Thyroid gland (tissue), 4 donors: ENCODE results near the gene NOS1AP. TPM values are rescaled to one million over a fixed set of nuclear protein-coding genes. Genes with fewer than 3 reads are reported as not detected.

Experiments used
- DNase-seq, 2 donors: peaks; one replicate each; pipeline ENCODE4 v3.0.0-alpha.2; 2019
- H3K27ac ChIP-seq, 3 donors: fragments of 200-600 bp; sonication (generic); 1 replicate in 2 of 3; 2 replicates in 1 of 3; pipeline ENCODE4 v1.5.1; 2016 to 2019; ENCODE audit warnings: mild to moderate bottlenecking in 1 of 3, moderate library complexity in 1 of 3
- H3K27me3 ChIP-seq: fragments of 200-600 bp; sonication (generic); one replicate; pipeline ENCODE4 v1.5.1; 2019
- H3K36me3 ChIP-seq, 2 donors: fragments of 200-600 bp; sonication (generic); one replicate each; pipeline ENCODE4 v1.5.1; 2016 to 2019
- H3K4me1 ChIP-seq, 2 donors: fragments of 200-600 bp; sonication (generic); one replicate each; pipeline ENCODE4 v1.5.1; 2017 to 2019
- H3K4me3 ChIP-seq, 3 donors: fragments of 200-600 bp; sonication (generic); replicated peaks in 1 of 3; 1 replicate in 2 of 3; 2 replicates in 1 of 3; pipeline ENCODE4 v1.5.1; 2016; ENCODE audit warnings: mild to moderate bottlenecking in 1 of 3
- H3K9me3 ChIP-seq: fragments of 200-600 bp; sonication (generic); one replicate; pipeline ENCODE4 v1.5.1; 2017
- POLR2A ChIP-seq, 2 donors: fragments of 450-650 bp; IDR thresholded peaks; one replicate each; pipeline ENCODE4 v1.6.1; 2017; ENCODE audit warnings: antibody characterized with exemption in 2 of 2, mild to moderate bottlenecking in 2 of 2, moderate library complexity in 1 of 2
- WGBS, 2 donors: methylation state at CpG; one replicate each; pipeline ENCODE4 v1.1.5; 2017; 5-methylcytosine and 5-hydroxymethylcytosine counted together
- intact Hi-C: fragments of 100-400 bp; cut with DNase I; formaldehyde crosslinking; loops from one replicate; pipeline ENCODE4 v1.15.1; 2023
- total RNA-seq, 4 donors: library from RNA; depleted of rRNA; stranded (reverse); fragments of >200 nt; gene quantifications; one replicate each; pipeline ENCODE4 v1.2.3, GENCODE V29; 2016
- TF ChIP-seq, protein P1 (sequence below), 6 experiments: fragments of 200-600 bp in 3 of 6; fragments of 450-650 bp in 3 of 6; sonication (generic) in 3 of 6; IDR thresholded peaks; one replicate each; pipeline ENCODE4 v1.5.1; 2016 to 2019; ENCODE audit warnings: antibody characterized with exemption in 6 of 6, mild to moderate bottlenecking in 2 of 6, inconsistent platforms in 1 of 6, moderate library complexity in 1 of 6

Gene NOS1AP
- total RNA-seq, 4 donors from 2014 or later = 0.40 to 2.2 (median 0.54) TPM

DNA sequence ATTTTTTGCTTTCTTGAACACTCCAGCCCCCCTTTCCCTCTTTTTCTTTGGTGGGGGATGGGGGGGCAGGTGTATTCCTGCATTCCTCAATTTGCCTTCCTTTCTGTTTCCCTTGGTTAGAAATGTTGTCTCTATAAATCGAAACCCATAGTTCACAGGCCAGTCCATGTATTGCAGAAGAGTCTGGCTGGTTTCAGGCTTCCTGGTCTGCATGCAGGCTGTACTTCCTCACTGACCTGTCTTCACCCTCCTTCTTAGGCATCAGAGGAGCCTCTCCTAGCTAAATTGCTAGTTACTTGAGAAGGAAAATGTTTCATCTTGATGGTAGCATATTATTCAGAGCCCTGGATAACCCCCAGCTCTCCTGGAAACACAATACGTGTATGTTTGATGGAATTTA is 167.1 kb downstream of the NOS1AP start:
- intact Hi-C loops = no loop called here
- Histone ChIP-seq H3K27me3 (no peaks in the 10 kb centered on the region), H3K4me3 (no peak overlapping the region), H3K9me3 (no peaks in the 10 kb centered on the region), H3K36me3 (no peaks in the 10 kb centered on the region), H3K27ac (no peak overlapping the region), H3K4me1 (peaks cover 22 to 50% of the 10 kb centered on the region in 2 donors)
- TF ChIP-seq, protein P1, sequence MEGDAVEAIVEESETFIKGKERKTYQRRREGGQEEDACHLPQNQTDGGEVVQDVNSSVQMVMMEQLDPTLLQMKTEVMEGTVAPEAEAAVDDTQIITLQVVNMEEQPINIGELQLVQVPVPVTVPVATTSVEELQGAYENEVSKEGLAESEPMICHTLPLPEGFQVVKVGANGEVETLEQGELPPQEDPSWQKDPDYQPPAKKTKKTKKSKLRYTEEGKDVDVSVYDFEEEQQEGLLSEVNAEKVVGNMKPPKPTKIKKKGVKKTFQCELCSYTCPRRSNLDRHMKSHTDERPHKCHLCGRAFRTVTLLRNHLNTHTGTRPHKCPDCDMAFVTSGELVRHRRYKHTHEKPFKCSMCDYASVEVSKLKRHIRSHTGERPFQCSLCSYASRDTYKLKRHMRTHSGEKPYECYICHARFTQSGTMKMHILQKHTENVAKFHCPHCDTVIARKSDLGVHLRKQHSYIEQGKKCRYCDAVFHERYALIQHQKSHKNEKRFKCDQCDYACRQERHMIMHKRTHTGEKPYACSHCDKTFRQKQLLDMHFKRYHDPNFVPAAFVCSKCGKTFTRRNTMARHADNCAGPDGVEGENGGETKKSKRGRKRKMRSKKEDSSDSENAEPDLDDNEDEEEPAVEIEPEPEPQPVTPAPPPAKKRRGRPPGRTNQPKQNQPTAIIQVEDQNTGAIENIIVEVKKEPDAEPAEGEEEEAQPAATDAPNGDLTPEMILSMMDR (IDR thresholded peaks at IDR 0.05) = no peak
- TF ChIP-seq POLR2A (IDR thresholded peaks at IDR 0.05) = no peak
- no peak for DNase-seq
- 76 to 78% methylated on average over 2 of the region's 2 CpGs for WGBS, 2 donors

DNA sequence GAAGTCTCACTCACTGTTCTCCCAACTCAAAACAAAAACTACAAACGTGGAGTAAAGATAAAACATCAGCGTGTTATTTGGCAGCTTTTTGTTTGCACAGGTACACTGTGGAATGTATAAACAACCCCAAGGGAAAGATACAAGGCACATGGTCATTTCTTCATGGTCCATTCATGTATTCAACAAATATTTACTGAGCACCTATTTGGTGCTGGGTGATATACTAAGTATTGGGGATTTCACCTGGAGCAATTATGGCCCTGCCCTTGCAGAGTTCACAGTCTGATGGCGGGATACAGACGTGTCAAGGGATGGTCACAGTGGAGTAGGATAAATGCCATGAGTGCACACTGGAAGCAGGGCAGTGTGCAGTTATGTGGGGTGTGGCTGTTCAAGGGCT is 171.1 kb downstream of the NOS1AP start:
- Histone ChIP-seq H3K9me3 (no peaks in the 10 kb centered on the region), H3K4me3 (no peak overlapping the region), H3K36me3 (no peaks in the 10 kb centered on the region), H3K27ac (no peak overlapping the region), H3K27me3 (no peaks in the 10 kb centered on the region), H3K4me1 (peaks cover 6 to 31% of the 10 kb centered on the region in 2 donors)
- 56 to 73% methylated on average over 4 of the region's 4 CpGs for WGBS, 2 donors
- DNase-seq = no peak
- intact Hi-C loops = no loop called here
- no peak for TF ChIP-seq POLR2A (IDR thresholded peaks at IDR 0.05)
- TF ChIP-seq, protein P1 (IDR thresholded peaks at IDR 0.05) = no peak

DNA sequence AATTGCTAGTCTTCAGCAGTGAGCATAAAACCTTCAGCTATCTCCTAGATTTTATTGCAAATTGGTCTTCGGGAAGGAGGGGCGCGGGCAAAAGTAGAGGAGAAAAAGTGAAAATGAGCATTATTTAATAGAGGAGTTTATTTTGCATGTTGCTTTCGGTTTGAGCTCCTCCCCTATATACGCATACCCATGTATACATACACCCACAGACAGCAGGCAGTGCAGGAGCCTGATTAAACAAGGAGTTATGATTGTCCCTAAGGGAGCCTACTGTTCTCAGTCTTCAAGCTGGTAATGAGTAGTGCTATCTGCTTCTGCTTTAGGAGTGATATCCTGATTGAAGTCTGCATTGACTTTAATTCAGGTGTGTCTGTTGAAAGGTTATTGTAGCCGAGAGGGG is 173.3 kb downstream of the NOS1AP start:
- H3K4me1 ChIP-seq = peaks cover 6 to 14% of the 10 kb centered on the region in 2 donors
- no peaks in the 10 kb centered on the region for H3K9me3 ChIP-seq
- intact Hi-C loops = no loop called here
- no peak for DNase-seq
- no peaks in the 10 kb centered on the region for H3K36me3 ChIP-seq
- H3K27ac ChIP-seq = no peak overlapping the region
- H3K4me3 ChIP-seq = no peak overlapping the region
- H3K27me3 ChIP-seq = no peaks in the 10 kb centered on the region
- 96 to 97% methylated on average over 6 of the region's 6 CpGs for WGBS, 2 donors
- TF ChIP-seq, protein P1 (IDR thresholded peaks at IDR 0.05) = no peak
- no peak for TF ChIP-seq POLR2A (IDR thresholded peaks at IDR 0.05)

DNA sequence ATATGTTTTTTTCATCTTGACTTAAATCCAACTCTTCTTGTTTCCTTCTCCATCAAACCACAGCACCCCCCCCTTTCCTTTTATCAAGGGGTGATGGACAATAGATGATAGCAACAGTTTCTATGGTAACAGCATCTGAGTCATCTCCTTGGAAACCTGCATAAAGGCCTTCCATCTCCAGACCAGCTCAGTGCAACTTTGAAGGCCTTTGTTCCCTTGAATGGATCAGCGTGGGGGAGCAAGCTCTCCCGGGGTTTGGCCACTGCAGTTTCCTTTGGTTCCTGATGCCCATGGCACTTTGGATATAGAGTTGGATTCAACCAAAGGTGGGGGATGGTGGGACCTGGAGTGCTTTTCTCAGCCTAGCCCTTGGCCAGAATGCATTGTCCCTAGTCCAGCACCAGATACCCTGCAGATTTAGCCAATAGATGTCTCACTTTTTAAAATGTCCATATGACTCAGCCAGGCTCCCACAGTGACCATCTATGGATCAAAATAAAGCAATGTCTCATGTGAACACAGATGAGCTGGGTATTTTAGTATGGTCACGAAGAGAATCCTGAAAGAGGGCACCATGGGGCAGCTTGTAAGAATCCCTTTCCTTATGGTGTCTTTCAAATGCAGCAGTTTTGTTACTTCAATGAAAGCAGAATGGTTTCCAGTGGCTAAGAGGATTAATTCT is 179.5 kb downstream of the NOS1AP start:
- Histone ChIP-seq H3K36me3 (no peaks in the 10 kb centered on the region), H3K4me3 (no peak overlapping the region), H3K27ac (no peak overlapping the region), H3K27me3 (no peaks in the 10 kb centered on the region), H3K4me1 (no peaks in the 10 kb centered on the region), H3K9me3 (no peaks in the 10 kb centered on the region)
- intact Hi-C loops = no loop called here
- no peak for TF ChIP-seq POLR2A (IDR thresholded peaks at IDR 0.05)
- TF ChIP-seq, protein P1 (IDR thresholded peaks at IDR 0.05) = no peak
- WGBS, 2 donors = 71 to 85% methylated on average over 3 of the region's 3 CpGs
- DNase-seq = no peak

DNA sequence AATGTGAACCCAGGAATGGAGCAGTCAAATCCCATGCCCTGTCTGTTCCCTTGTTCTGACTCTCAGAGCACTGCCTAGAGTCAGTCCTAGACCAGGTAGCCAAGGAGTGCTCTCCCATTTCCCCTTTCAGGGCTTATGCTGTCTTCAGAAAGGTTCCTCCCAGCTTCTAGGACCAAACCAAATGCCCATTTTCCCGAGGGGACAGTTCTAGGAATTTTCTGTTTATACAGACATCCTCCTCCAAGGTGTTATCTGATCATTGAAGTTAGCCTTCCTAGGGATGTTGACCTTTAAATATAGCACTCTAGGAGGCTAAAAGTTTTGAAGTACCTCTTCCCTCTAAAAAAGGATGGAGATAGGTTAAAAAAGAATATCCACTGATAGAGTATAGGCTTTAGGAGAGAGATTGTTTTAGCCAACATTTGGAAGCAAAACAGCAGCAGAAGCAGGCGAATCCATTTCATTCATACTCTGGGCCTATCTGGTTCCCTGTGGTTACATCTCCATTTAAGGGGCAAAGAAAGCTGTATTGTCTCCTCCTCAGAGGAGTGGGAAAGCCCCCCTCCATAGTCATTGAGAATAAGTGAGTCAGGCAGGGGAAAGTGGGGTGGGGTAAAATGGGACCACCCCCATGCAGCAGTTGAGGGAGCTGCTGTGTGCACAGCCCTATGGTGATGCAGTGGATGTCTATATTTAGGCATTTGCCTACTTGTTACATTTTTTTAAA is 180.7 kb downstream of the NOS1AP start:
- no peaks in the 10 kb centered on the region for H3K36me3 ChIP-seq
- no peak for DNase-seq
- no peaks in the 10 kb centered on the region for H3K27me3 ChIP-seq
- no peaks in the 10 kb centered on the region for H3K4me1 ChIP-seq
- WGBS, 2 donors = 59 to 65% methylated on average over 2 of the region's 2 CpGs
- H3K4me3 ChIP-seq = no peak overlapping the region
- no peaks in the 10 kb centered on the region for H3K9me3 ChIP-seq
- H3K27ac ChIP-seq = no peak overlapping the region
- intact Hi-C loops = no loop called here
- TF ChIP-seq, protein P1 (IDR thresholded peaks at IDR 0.05) = no peak
- no peak for TF ChIP-seq POLR2A (IDR thresholded peaks at IDR 0.05)
